ENCODE measurements around the gene MCF2L2.

DNA sequence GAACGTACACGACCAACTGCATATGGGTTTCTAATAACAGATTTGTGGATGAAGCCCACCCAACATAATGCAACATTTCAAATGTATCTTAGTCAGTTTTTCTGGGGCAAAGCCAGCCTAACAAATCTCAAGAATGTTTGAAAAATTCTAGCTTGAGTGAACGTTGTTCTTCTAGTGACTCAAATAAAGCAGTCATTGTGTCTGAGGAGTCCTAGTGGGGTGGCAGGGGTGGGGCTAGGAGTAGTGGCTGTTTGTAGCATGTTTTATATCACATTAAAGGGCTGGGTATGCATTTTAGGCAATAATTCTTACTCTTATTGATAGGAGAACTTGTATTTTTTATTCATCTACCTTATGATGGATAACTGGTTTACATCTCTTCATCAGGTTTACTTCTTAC is 169.3 kb downstream of the MCF2L2 start:
- TF ChIP-seq POLR2A (IDR thresholded peaks at IDR 0.05; ENCODE audit: extremely low read depth, insufficient read length), result no peak
- TF ChIP-seq, protein P1, sequence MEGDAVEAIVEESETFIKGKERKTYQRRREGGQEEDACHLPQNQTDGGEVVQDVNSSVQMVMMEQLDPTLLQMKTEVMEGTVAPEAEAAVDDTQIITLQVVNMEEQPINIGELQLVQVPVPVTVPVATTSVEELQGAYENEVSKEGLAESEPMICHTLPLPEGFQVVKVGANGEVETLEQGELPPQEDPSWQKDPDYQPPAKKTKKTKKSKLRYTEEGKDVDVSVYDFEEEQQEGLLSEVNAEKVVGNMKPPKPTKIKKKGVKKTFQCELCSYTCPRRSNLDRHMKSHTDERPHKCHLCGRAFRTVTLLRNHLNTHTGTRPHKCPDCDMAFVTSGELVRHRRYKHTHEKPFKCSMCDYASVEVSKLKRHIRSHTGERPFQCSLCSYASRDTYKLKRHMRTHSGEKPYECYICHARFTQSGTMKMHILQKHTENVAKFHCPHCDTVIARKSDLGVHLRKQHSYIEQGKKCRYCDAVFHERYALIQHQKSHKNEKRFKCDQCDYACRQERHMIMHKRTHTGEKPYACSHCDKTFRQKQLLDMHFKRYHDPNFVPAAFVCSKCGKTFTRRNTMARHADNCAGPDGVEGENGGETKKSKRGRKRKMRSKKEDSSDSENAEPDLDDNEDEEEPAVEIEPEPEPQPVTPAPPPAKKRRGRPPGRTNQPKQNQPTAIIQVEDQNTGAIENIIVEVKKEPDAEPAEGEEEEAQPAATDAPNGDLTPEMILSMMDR (IDR thresholded peaks at IDR 0.05; ENCODE audit: low read depth, low read length), result no peak
- TF ChIP-seq, protein P2, sequence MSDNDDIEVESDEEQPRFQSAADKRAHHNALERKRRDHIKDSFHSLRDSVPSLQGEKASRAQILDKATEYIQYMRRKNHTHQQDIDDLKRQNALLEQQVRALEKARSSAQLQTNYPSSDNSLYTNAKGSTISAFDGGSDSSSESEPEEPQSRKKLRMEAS (IDR thresholded peaks at IDR 0.05; ENCODE audit: low read depth, low read length), result no peak

Data from NB4 (cell line).